GM23248 (cell line): ENCODE results near the gene OLR1. TPM values are rescaled to one million over a fixed set of nuclear protein-coding genes. Genes with fewer than 3 reads are reported as not detected.

ENCODE experiments used
- DNase-seq: peaks from one replicate; pipeline ENCODE4 v3.0.0-alpha.2; 2015
- H2AFZ ChIP-seq: fragments of 200-600 bp; sonication (generic); 2 replicates; pipeline ENCODE4 v1.6.1; 2016; ENCODE audit warnings: antibody characterized with exemption
- H3F3A ChIP-seq: fragments of 200-600 bp; sonication (generic); 2 replicates; pipeline ENCODE4 v1.6.1; 2016; ENCODE audit warnings: mild to moderate bottlenecking, antibody characterized with exemption, mixed run types; ENCODE audit not compliant: insufficient read depth
- H3K27ac ChIP-seq: fragments of 200-600 bp; sonication (generic); 2 replicates; pipeline ENCODE4 v1.5.1; 2016; ENCODE audit warnings: mild to moderate bottlenecking
- H3K27me3 ChIP-seq: fragments of 200-600 bp; sonication (generic); replicated peaks from 2 replicates; pipeline ENCODE4 v1.6.1; 2016; ENCODE audit warnings: mild to moderate bottlenecking; ENCODE audit not compliant: insufficient read depth
- H3K36me3 ChIP-seq: fragments of 200-600 bp; sonication (generic); 2 replicates; pipeline ENCODE4 v1.6.1; 2016; ENCODE audit warnings: low read depth, mild to moderate bottlenecking
- H3K4me1 ChIP-seq: fragments of 200-600 bp; sonication (generic); 2 replicates; pipeline ENCODE4 v1.6.1; 2016; ENCODE audit warnings: mild to moderate bottlenecking; ENCODE audit not compliant: insufficient read depth
- H3K4me2 ChIP-seq: fragments of 200-600 bp; sonication (generic); one replicate; pipeline ENCODE4 v1.6.1; 2016; ENCODE audit warnings: mild to moderate bottlenecking; ENCODE audit not compliant: unreplicated experiment
- H3K4me3 ChIP-seq: fragments of 200-600 bp; sonication (generic); 2 replicates; pipeline ENCODE4 v1.5.1; 2016; ENCODE audit warnings: mild to moderate bottlenecking
- H3K79me2 ChIP-seq: fragments of 200-600 bp; sonication (generic); 2 replicates; pipeline ENCODE4 v1.6.1; 2016; ENCODE audit warnings: mild to moderate bottlenecking; ENCODE audit not compliant: insufficient read depth
- H3K9ac ChIP-seq: fragments of 200-600 bp; sonication (generic); 2 replicates; pipeline ENCODE4 v1.6.1; 2016; ENCODE audit warnings: mild to moderate bottlenecking
- H3K9me2 ChIP-seq: fragments of 200-600 bp; sonication (generic); 2 replicates; pipeline ENCODE4 v1.6.1; 2016; ENCODE audit warnings: mixed run types, mild to moderate bottlenecking, moderate library complexity; ENCODE audit not compliant: insufficient read depth
- H3K9me3 ChIP-seq: fragments of 200-600 bp; sonication (generic); one replicate; pipeline ENCODE4 v1.6.1; 2017; ENCODE audit warnings: low read depth
- H4K20me1 ChIP-seq: fragments of 200-600 bp; sonication (generic); 2 replicates; pipeline ENCODE4 v1.6.0; 2016; ENCODE audit not compliant: insufficient read depth
- EZH2 ChIP-seq: fragments of 200-600 bp; sonication (generic); IDR thresholded peaks from 2 replicates; pipeline ENCODE4 v1.6.1; 2018; ENCODE audit warnings: antibody characterized with exemption, mild to moderate bottlenecking; ENCODE audit not compliant: insufficient read depth, poor library complexity, severe bottlenecking
- EZH2phosphoT487 ChIP-seq: fragments of 200-600 bp; sonication (generic); IDR thresholded peaks from 2 replicates; pipeline ENCODE4 v1.6.1; 2018; ENCODE audit warnings: antibody characterized with exemption, moderate library complexity, mild to moderate bottlenecking, low read depth; ENCODE audit not compliant: insufficient read depth
- WGBS, 2 experiments: methylation state at CpG; one replicate each; pipeline ENCODE4 v1.1.6; 2015 to 2017; ENCODE audit warnings: low lambda C conversion rate in 2 of 2, low coverage in 1 of 2; ENCODE audit errors: missing lambda C conversion rate in 2 of 2; 5-methylcytosine and 5-hydroxymethylcytosine counted together
- in situ Hi-C: fragments of 300-500 bp; cut with MboI; formaldehyde crosslinking; loops from 2 replicates; pipeline ENCODE4 v1.15.0; 2020
- polyA plus RNA-seq: library from polyadenylated mRNA; unstranded; fragments of >200 nt; fragmentation: Nextera tagmentation; extraction: Ambion mirVana; gene quantifications from 2 replicates; pipeline ENCODE4 v1.2.1, GENCODE V29; 2016
- total RNA-seq: library from RNA; depleted of rRNA; stranded (reverse); fragments of >200 nt; shearing (Covaris generic); gene quantifications from 2 replicates; pipeline ENCODE4 v1.2.3, GENCODE V29; 2014

OLR1 gene
- total and polyA plus RNA-seq, 2 experiments from 2014 or later = 4.6 to 6.3 TPM

DNA sequence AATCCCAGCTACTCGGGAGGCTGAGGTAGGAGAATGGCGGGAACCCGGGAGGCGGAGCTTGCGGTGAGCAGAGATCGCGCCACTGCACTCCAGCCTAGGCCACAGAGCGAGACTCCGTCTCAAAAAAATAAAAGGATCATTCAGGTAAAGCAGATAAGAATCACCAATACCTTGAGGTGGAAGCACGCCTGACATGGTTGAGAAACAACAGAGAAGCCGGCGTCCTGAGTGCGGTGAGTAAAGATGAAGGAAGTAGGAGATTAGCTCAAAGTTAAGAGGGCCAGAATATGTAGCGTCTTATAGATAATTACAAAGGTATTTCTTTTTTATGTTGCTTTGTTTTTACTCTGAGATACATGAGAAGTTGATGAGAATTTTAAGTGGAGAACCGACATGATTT lies 56.6 kb downstream of the OLR1 start:
- H2AFZ ChIP-seq = no peak overlapping the region
- no peak for DNase-seq
- H3K9ac ChIP-seq = no peak overlapping the region
- H3K79me2 ChIP-seq = no peaks in the 10 kb centered on the region
- in situ Hi-C loops = no loop called here
- H3K36me3 ChIP-seq = no peaks in the 10 kb centered on the region
- no peaks in the 10 kb centered on the region for H3F3A ChIP-seq
- no peaks in the 10 kb centered on the region for H3K9me3 ChIP-seq
- H3K4me3 ChIP-seq = no peak overlapping the region
- no peak overlapping the region for H3K4me2 ChIP-seq
- TF ChIP-seq EZH2 = no peak
- TF ChIP-seq EZH2phosphoT487 = no peak
- H3K27ac ChIP-seq = no peak overlapping the region
- 81 to 85% methylated on average over 15 of the region's 15 CpGs for WGBS, 2 experiments
- H3K4me1 ChIP-seq = peaks cover 8% of the 10 kb centered on the region
- no peaks in the 10 kb centered on the region; the same call in 1 of the 2 replicates for H3K9me2 ChIP-seq
- no peaks in the 10 kb centered on the region for H3K27me3 ChIP-seq
- no peaks in the 10 kb centered on the region for H4K20me1 ChIP-seq

GRCh38 chr12:10113920-10114319 lies 58.0 kb downstream of the OLR1 start:
- Histone ChIP-seq H3K4me1 (peaks cover 8% of the 10 kb centered on the region), H3K9me3 (no peaks in the 10 kb centered on the region), H3K4me3 (no peak overlapping the region), H3K27me3 (no peaks in the 10 kb centered on the region), H3K79me2 (no peaks in the 10 kb centered on the region), H3K9ac (no peak overlapping the region), H3K9me2 (no peaks in the 10 kb centered on the region; the same call in 1 of the 2 replicates), H3K27ac (no peak overlapping the region), H3K36me3 (no peaks in the 10 kb centered on the region), H4K20me1 (no peaks in the 10 kb centered on the region), H2AFZ (no peak overlapping the region), H3K4me2 (no peak overlapping the region), H3F3A (no peaks in the 10 kb centered on the region)
- 8 to 9% methylated on average over 1 of the region's 1 CpG for WGBS, 2 experiments
- TF ChIP-seq EZH2phosphoT487 = no peak
- no peak for TF ChIP-seq EZH2
- DNase-seq = no peak
- in situ Hi-C loops = no loop called here

DNA sequence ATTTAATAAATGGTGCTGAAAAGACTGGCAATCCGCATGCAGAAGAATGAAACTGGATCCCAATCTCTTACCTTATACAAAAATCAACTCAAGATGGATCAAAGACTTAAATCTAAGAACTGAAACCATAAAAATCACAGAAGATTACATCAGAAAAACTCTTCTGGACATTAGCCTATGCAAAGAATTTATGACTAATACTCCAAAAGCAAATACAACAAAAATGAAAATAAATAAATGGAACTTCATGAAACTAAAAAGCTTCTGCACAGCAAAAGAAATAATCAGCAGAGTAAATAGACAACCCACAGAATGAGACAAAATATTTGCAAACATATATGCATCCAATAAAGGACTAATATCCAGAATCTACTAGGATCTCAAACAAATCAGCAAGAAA lies 58.9 kb downstream of the OLR1 start:
- Histone ChIP-seq H3K4me2 (no peak overlapping the region), H4K20me1 (no peaks in the 10 kb centered on the region), H2AFZ (no peak overlapping the region), H3K4me3 (no peak overlapping the region), H3K36me3 (no peaks in the 10 kb centered on the region), H3K4me1 (peaks cover 8% of the 10 kb centered on the region), H3K9ac (no peak overlapping the region), H3K27me3 (no peaks in the 10 kb centered on the region), H3K27ac (no peak overlapping the region), H3K79me2 (no peaks in the 10 kb centered on the region), H3K9me2 (no peaks in the 10 kb centered on the region), H3F3A (no peaks in the 10 kb centered on the region), H3K9me3 (no peaks in the 10 kb centered on the region)
- TF ChIP-seq EZH2 (no peak), EZH2phosphoT487 (no peak)
- in situ Hi-C loops = no loop called here
- WGBS, 2 experiments = 58 to 77% methylated on average over 1 of the region's 1 CpG
- DNase-seq = peak; percentile 34

DNA sequence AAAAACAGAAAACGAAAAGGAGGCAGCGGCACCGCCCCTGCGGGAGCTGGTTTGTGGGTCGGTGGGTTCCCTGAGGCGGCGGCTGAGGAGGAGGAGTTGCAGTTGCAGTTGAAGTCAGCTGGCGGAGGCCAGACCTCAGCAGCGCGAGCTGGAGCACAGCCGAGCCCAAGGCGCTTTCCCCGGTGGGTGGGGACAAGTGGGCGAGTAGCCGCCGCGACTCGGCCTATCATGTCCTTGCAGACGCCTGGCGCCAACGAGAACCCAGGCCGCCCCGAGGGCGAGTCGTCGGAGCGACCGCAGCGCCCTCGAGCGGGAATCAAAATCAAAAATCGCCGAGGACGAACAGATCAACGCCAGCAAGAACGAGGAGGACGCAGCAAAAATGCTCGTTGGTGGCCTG lies 60.5 kb downstream of the OLR1 start:
- no peak overlapping the region for H2AFZ ChIP-seq

More for the DNA sequence above, 60.5 kb downstream of the OLR1 start:
- Histone ChIP-seq H3K9me2 (no peaks in the 10 kb centered on the region), H3K4me1 (peaks cover 8% of the 10 kb centered on the region), H3K4me3 (no peak overlapping the region), H3K9ac (no peak overlapping the region), H3K36me3 (no peaks in the 10 kb centered on the region), H3K27ac (no peak overlapping the region), H3K79me2 (no peaks in the 10 kb centered on the region), H3K4me2 (no peak overlapping the region), H3K9me3 (no peaks in the 10 kb centered on the region), H4K20me1 (no peaks in the 10 kb centered on the region), H3F3A (no peaks in the 10 kb centered on the region), H3K27me3 (no peaks in the 10 kb centered on the region)
- in situ Hi-C loops = no loop called here
- TF ChIP-seq EZH2 (no peak), EZH2phosphoT487 (no peak)
- DNase-seq = no peak
- WGBS, 2 experiments = 83 to 89% methylated on average over 31 to 37 of the region's 38 CpGs
